Subcutaneous abdominal adipose tissue (tissue), 5 donors: ENCODE measurements around the gene C3orf70.

Experiments
- H3K27ac ChIP-seq: one replicate; pipeline ENCODE4 v1.7.0; 2013; ENCODE audit warnings: low read depth, mild to moderate bottlenecking, inconsistent platforms, low read length, moderate library complexity
- H3K27me3 ChIP-seq, 5 donors: one replicate each; pipeline ENCODE4 v1.7.0; 2013; ENCODE audit warnings: low read length in 5 of 5, inconsistent platforms in 1 of 5; ENCODE audit not compliant: control insufficient read depth in 5 of 5, insufficient read depth in 4 of 5
- H3K36me3 ChIP-seq, 5 donors: one replicate each; pipeline ENCODE4 v1.7.0; 2013; ENCODE audit warnings: low read length in 5 of 5; ENCODE audit not compliant: control insufficient read depth in 5 of 5, insufficient read depth in 5 of 5
- H3K4me1 ChIP-seq, 5 donors: one replicate each; pipeline ENCODE4 v1.7.0; 2013; ENCODE audit warnings: low read length in 5 of 5, mild to moderate bottlenecking in 3 of 5, moderate library complexity in 1 of 5; ENCODE audit not compliant: control insufficient read depth in 5 of 5, insufficient read depth in 5 of 5
- H3K4me3 ChIP-seq, 5 donors: one replicate each; pipeline ENCODE4 v1.7.0; 2013; ENCODE audit warnings: low read length in 5 of 5, low read depth in 1 of 5
- H3K9ac ChIP-seq, 5 donors: one replicate each; pipeline ENCODE4 v1.7.0; 2013; ENCODE audit warnings: low read length in 5 of 5, mild to moderate bottlenecking in 4 of 5, moderate library complexity in 3 of 5
- H3K9me3 ChIP-seq, 5 donors: one replicate each; pipeline ENCODE4 v1.7.0; 2013; ENCODE audit warnings: low read length in 5 of 5; ENCODE audit not compliant: control insufficient read depth in 5 of 5
- donor health status: healthy.
- donor health status: healthy.
- donor health status: healthy.
- donor health status: healthy.
- donor health status: healthy.

Gene C3orf70

GRCh38 chr3:185059766-185060165, 93.1 kb downstream of the C3orf70 start:
- H3K27me3 ChIP-seq, result no peaks in the 10 kb centered on the region
- no peak overlapping the region for H3K27ac ChIP-seq
- no peak overlapping the region for H3K9ac ChIP-seq
- peaks cover 0 to 9% (median 7%) of the 10 kb centered on the region in 5 donors for H3K4me1 ChIP-seq
- H3K4me3 ChIP-seq, result no peak overlapping the region
- H3K36me3 ChIP-seq, result peaks cover 0 to under 1% (median 0%) of the 10 kb centered on the region in 5 donors
- peaks cover 0 to 11% (median 5%) of the 10 kb centered on the region in 5 donors for H3K9me3 ChIP-seq

DNA sequence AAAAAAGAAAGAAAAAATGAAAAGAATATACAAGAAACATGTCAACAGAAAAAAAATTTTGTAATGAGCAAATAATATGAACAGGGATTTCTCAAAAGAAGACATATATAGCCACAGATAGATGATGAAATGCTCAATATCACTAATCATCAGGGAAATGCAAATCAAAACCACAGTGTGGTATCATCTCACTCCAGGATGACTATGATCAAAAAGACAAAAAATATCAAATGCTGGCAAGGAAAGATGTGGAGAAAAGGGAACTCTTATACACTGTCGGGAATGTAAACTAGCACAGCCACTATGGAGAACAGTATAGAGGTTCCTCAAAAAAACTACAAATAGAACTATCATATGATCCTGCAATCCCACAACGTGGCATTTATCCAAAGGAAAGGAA, 94.1 kb downstream of the C3orf70 start:
- Histone ChIP-seq H3K9ac (no peak overlapping the region), H3K4me3 (no peak overlapping the region), H3K27ac (no peak overlapping the region), H3K4me1 (peaks cover 0 to 9% (median 7%) of the 10 kb centered on the region in 5 donors), H3K27me3 (no peaks in the 10 kb centered on the region), H3K9me3 (peaks cover 0 to 11% (median 5%) of the 10 kb centered on the region in 5 donors), H3K36me3 (peaks cover 0 to 8% (median 0%) of the 10 kb centered on the region in 5 donors)

DNA sequence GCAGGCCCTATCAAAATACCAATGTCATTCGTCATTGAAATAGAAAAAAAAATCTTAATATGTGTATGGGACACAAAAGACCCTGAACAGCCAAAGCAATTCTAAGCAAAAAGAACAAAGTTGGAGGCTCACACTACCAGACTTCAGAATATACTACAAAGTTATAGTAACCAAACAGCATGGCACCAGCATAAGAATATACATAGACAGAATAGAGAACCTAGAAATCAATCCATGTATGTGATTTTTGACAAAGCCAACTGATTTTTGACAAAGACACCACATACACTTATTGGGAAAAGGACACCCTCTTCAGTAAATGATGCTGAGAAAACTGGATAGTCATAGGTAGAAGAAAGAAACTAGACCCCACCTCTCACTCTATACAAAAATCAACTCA, 95.0 kb downstream of the C3orf70 start:
- Histone ChIP-seq H3K27me3 (no peaks in the 10 kb centered on the region), H3K4me1 (peaks cover 0 to 8% (median 6%) of the 10 kb centered on the region in 5 donors), H3K9me3 (peaks cover 0 to 11% (median 5%) of the 10 kb centered on the region in 5 donors), H3K27ac (no peak overlapping the region), H3K9ac (no peak overlapping the region), H3K4me3 (no peak overlapping the region), H3K36me3 (peaks cover 5 to 18% (median 6%) of the 10 kb centered on the region in 5 donors)

DNA sequence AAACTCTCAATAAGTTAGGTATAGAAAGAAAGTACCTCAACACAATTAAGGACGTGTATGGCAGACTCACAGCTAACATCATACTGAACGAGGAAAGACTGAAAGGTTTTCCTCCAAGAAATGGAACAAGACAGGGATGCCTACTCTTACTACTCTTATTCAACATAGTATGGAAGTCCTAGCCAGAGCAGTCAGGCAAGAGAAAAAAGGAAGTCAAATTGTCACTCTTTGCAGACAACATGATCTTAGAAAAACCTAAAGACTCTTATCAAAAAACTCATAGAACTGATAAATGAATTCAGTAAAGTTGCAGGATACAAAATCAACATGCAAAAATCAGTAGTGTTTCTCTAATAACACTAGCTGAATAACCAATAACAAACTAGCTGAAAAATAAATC, 96.0 kb downstream of the C3orf70 start:
- no peak overlapping the region for H3K4me3 ChIP-seq
- peaks cover 9 to 27% (median 14%) of the 10 kb centered on the region in 5 donors for H3K36me3 ChIP-seq
- no peaks in the 10 kb centered on the region for H3K27me3 ChIP-seq
- H3K9ac ChIP-seq, result no peak overlapping the region
- H3K9me3 ChIP-seq, result peaks cover 0 to 11% (median 5%) of the 10 kb centered on the region in 5 donors
- peaks cover 0 to 3% (median 0%) of the 10 kb centered on the region in 5 donors for H3K4me1 ChIP-seq
- H3K27ac ChIP-seq, result no peak overlapping the region

- Histone ChIP-seq H3K9ac (no peak overlapping the region), H3K27me3 (no peaks in the 10 kb centered on the region), H3K36me3 (peaks cover 9 to 63% (median 42%) of the 10 kb centered on the region in 5 donors), H3K4me1 (no peaks in the 10 kb centered on the region), H3K9me3 (peaks cover 0 to 6% (median 0%) of the 10 kb centered on the region in 5 donors), H3K27ac (no peak overlapping the region), H3K4me3 (no peak overlapping the region)
Observed at GRCh38 chr3:185052631-185053030, 100.2 kb downstream of the C3orf70 start.

GRCh38 chr3:185051801-185052200, 101.1 kb downstream of the C3orf70 start:
- peaks cover 9 to 63% (median 42%) of the 10 kb centered on the region in 5 donors for H3K36me3 ChIP-seq
- H3K4me3 ChIP-seq, result no peak overlapping the region
- H3K27me3 ChIP-seq, result no peaks in the 10 kb centered on the region
- no peak overlapping the region for H3K9ac ChIP-seq
- no peak overlapping the region for H3K27ac ChIP-seq
- H3K4me1 ChIP-seq, result peaks cover 0 to 5% (median 4%) of the 10 kb centered on the region in 5 donors
- peaks cover 0 to 3% (median 0%) of the 10 kb centered on the region in 5 donors for H3K9me3 ChIP-seq

DNA sequence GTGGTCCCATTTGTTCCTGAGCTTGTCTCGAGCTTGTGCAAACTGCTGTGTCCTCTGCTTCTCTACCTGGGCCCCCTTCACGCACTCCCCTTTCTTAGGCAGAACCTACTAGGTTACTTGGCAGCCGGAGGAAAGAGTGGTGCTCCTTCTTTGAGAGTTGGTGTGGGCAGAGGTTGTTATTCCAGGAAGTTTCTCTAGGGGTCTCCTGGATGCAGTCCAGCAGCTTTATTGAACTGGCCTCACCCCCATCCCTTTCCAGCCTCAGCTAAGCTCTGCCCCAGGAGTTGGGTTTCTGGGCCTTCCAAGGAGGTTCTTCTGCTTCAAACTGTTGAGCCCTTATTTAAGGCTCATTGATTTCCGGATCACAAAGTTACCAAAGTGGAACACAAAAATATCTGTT, 103.2 kb downstream of the C3orf70 start:
- H3K36me3 ChIP-seq, result peaks cover 9 to 62% (median 42%) of the 10 kb centered on the region in 5 donors
- H3K9ac ChIP-seq, result no peak overlapping the region
- no peak overlapping the region for H3K4me3 ChIP-seq
- H3K4me1 ChIP-seq, result peaks cover 0 to 26% (median 16%) of the 10 kb centered on the region in 5 donors
- no peaks in the 10 kb centered on the region for H3K27me3 ChIP-seq
- no peak overlapping the region for H3K27ac ChIP-seq
- no peaks in the 10 kb centered on the region for H3K9me3 ChIP-seq

DNA sequence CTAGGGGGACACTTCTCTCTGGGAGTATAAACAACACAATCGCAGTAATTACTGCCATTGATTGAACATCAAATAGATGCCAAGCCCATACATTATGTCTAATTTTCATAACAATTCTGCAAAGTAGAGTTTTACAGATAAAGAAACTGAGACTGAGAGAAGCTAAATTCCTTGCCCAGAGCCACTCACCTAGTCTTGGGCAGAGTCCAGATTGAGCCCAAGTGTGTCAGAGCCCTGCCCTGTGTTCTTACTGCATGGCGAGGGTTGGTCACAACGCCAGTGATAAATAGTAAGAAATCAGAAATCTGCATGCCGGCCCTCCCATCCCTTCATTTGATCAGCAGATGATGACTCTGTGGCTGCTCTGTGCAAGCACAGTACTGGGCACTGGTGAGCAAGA, 106.3 kb downstream of the C3orf70 start:
- Histone ChIP-seq H3K36me3 (peaks cover 0 to 35% (median 24%) of the 10 kb centered on the region in 5 donors), H3K27ac (peak overlapping the region; percentile 2), H3K4me3 (no peak overlapping the region), H3K4me1 (peaks cover 0 to 27% (median 16%) of the 10 kb centered on the region in 5 donors), H3K27me3 (no peaks in the 10 kb centered on the region), H3K9ac (no peak overlapping the region), H3K9me3 (no peaks in the 10 kb centered on the region)

- peak overlapping the region; percentile 2 for H3K27ac ChIP-seq
Observed at GRCh38 chr3:185046164-185046515, 106.7 kb downstream of the C3orf70 start.

DNA sequence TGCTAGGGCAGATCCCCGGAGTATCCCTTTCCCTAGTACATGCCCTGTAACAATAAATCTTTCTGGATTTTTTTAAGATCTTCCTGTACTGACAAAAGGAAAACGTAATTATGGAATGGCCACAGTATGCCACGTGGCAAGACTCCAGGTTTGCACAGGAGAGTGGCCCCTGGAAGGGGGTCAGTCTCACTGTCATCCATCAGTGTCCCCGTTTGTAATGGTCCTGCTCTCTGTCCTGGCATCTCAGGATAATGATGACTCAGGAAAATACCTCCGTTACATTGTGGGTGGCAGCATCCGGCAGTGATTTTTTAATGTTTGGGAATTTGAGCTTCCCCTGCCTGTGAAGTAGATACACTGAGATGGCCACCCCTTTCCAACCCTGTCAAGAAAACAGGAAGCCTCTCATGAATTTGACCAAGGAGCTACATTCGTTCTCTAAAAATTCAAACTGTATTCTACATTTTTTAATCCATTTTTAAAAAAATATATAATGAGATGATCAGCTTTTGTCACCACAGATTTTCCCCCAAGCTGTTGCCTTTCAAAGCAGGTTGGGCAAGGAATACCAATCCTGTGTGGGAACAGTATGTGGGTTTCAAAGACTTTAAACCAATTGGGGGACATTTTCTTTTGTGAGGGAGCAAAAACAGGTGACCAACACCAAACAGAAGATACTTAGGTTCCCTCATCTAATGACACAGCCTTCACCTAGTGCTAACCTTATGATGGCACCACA, 110.4 kb downstream of the C3orf70 start:
- Histone ChIP-seq H3K27ac (no peak overlapping the region), H3K4me1 (peaks cover 0 to 27% (median 16%) of the 10 kb centered on the region in 5 donors), H3K36me3 (no peaks in the 10 kb centered on the region), H3K9me3 (no peaks in the 10 kb centered on the region), H3K4me3 (no peak overlapping the region), H3K9ac (no peak overlapping the region), H3K27me3 (no peaks in the 10 kb centered on the region)

More at GRCh38 chr3:185046164-185046515, 106.7 kb downstream of the C3orf70 start:
- H3K4me3 ChIP-seq, result no peak overlapping the region
- H3K4me1 ChIP-seq, result peaks cover 0 to 27% (median 16%) of the 10 kb centered on the region in 5 donors
- no peaks in the 10 kb centered on the region for H3K27me3 ChIP-seq
- H3K36me3 ChIP-seq, result peaks cover 0 to 30% (median 24%) of the 10 kb centered on the region in 5 donors
- no peaks in the 10 kb centered on the region for H3K9me3 ChIP-seq
- no peak overlapping the region for H3K9ac ChIP-seq
